ENCODE measurements around the gene TCP11L1. TPM values are rescaled to one million over a fixed set of nuclear protein-coding genes. Genes with fewer than 3 reads are reported as not detected.

The TCP11L1 gene
- total and polyA plus RNA-seq, 2 donors (not counting 3 experiments of a cell fraction or from before 2014, with no cell fraction given): 12.1 to 18.1 TPM

- Histone ChIP-seq H3K9me1 (replicated peaks; ENCODE audit: control insufficient read depth, extremely low read depth, insufficient read depth, low read length) (no peaks in the 10 kb centered on the region), H3K79me2 (ENCODE audit: control insufficient read depth, insufficient read depth, low read length) (no peaks in the 10 kb centered on the region), H4K20me1 (replicated peaks; ENCODE audit: control insufficient read depth, extremely low read depth, insufficient read depth, low read length) (no peaks in the 10 kb centered on the region), H3K4me1 (ENCODE audit: control insufficient read depth, extremely low read depth, insufficient read depth, low read length) (peaks cover 2% of the 10 kb centered on the region), H3K9ac (replicated peaks; ENCODE audit: extremely low read depth, insufficient read depth, low read length) (no peak overlapping the region), H3K4me2 (ENCODE audit: insufficient read depth, low read length) (no peak overlapping the region), H2AFZ (ENCODE audit: low read depth, low read length) (no peak overlapping the region), H3K36me3 (ENCODE audit: control insufficient read depth in 2 of 2, extremely low read depth in 1 of 2, insufficient read depth in 2 of 2, low read length in 2 of 2) (peaks cover 3 to 4% of the 10 kb centered on the region in 2 experiments), H3K27me3 (ENCODE audit: control insufficient read depth in 2 of 2, insufficient read depth in 2 of 2, low read length in 2 of 2) (no peaks in the 10 kb centered on the region), H3K9me3 (replicated peaks; ENCODE audit: control insufficient read depth, insufficient read depth, low read length) (no peaks in the 10 kb centered on the region), H3K27ac (ENCODE audit: insufficient read depth, low read depth, low read length) (no peak overlapping the region), H3K4me3 (replicated peaks in 1 of 3; ENCODE audit: insufficient read depth in 1 of 3, low read depth in 1 of 3, low read length in 3 of 3) (no peak overlapping the region)
- no peak for TF ChIP-seq GATA2 (IDR thresholded peaks at IDR 0.05; ENCODE audit: insufficient read depth, insufficient read length, low read depth, low read length)
- TF ChIP-seq JUN (IDR thresholded peaks at IDR 0.05; ENCODE audit: borderline replicate concordance, insufficient read depth, insufficient read length, low read depth): no peak
- no peak for TF ChIP-seq POLR2A (IDR thresholded peaks at IDR 0.05; ENCODE audit: low read depth, low read length)
- TF ChIP-seq CTCF (IDR thresholded peaks at IDR 0.05; ENCODE audit: extremely low read depth in 1 of 2, insufficient read depth in 1 of 2, low read depth in 1 of 2, low read length in 2 of 2): no peak
- no peak for TF ChIP-seq EZH2 (IDR thresholded peaks at IDR 0.05; ENCODE audit: borderline replicate concordance, low read depth, low read length, severe bottlenecking)
- TF ChIP-seq, protein P1, sequence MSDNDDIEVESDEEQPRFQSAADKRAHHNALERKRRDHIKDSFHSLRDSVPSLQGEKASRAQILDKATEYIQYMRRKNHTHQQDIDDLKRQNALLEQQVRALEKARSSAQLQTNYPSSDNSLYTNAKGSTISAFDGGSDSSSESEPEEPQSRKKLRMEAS (IDR thresholded peaks at IDR 0.05; ENCODE audit: insufficient read depth, insufficient read length): no peak
- no peak for TF ChIP-seq MYC (IDR thresholded peaks at IDR 0.05; ENCODE audit: low read depth, low read length)
- TF ChIP-seq POLR2AphosphoS5 (IDR thresholded peaks at IDR 0.05; ENCODE audit: insufficient read depth, low read depth, low read length): no peak
- TF ChIP-seq FOS (IDR thresholded peaks at IDR 0.05; ENCODE audit: borderline replicate concordance, insufficient read depth, low read length): no peak
- FAIRE-seq (no peak), DNase-seq (ENCODE audit: low read depth, low spot score) (no peak)
- BruUV-seq (replicated peaks): no TSS peak
- CTCF ChIA-PET: interaction anchor here (1.0 to 2.0 kb wide), 3 partner anchors 28 to 102 kb away, joined by 3 to 6 read pairs (median 3); no protein-coding TSS in a partner anchor
- POLR2A ChIA-PET: no interaction called here
- intact Hi-C loops (cut with micrococcal nuclease): no loop called here
- dilution Hi-C loops (cut with MboI; ENCODE audit: extremely low pct_ligation_motif_present, low sequenced_read_pairs): no loop called here
These were observed 22.8 kb downstream of the TCP11L1 start for GRCh38 chr11:33062137-33062536.

Data from endothelial cell of umbilical vein (primary cell).